ENCODE measurements around the gene MAP3K2.

GRCh38 chr2:127365211-127365643 is 22.5 kb downstream of the MAP3K2 start:
- TF ChIP-seq CTCF (IDR thresholded peaks at IDR 0.05; ENCODE audit: low read depth, low read length, poor library complexity, severe bottlenecking) (no peak), EZH2phosphoT487 (IDR thresholded peaks at IDR 0.05; ENCODE audit: borderline replicate concordance, low read length) (no peak)
